HG03521 (cell line): Measurements from ENCODE around the gene TOB2.

Source experiments
- ATAC-seq: cut with Tn5 transposase; IDR thresholded peaks from one replicate; pipeline ENCODE4 v1.9.1; 2021; ENCODE audit warnings: mild to moderate bottlenecking, moderate library complexity; ENCODE audit not compliant: unreplicated experiment

TOB2 gene

GRCh38 chr22:41394012-41394356 is 52.6 kb downstream of the TOB2 start:
- no peak for ATAC-seq

- no peak for ATAC-seq
Measured at GRCh38 chr22:41387341-41387740, 59.3 kb downstream of the TOB2 start.

- no peak for ATAC-seq
Measured at GRCh38 chr22:41384128-41384527, 62.5 kb downstream of the TOB2 start.
